Mesenchymal stem cell (in vitro differentiated cells and primary cell): Measurements from ENCODE around the gene SLC2A3.
"Not testable (repeated sequence)": the region's sequence is repeated elsewhere in the genome, so short reads cannot be mapped to it uniquely, and the experiment has no call there.

Experiments
- DNase-seq: peaks from one replicate; pipeline ENCODE4 v3.0.0-alpha.2; 2013
- H2AFZ ChIP-seq: one replicate; pipeline ENCODE4 v1.6.1; 2013; ENCODE audit warnings: low read depth, mild to moderate bottlenecking, control low read depth, inconsistent platforms, low read length, moderate library complexity
- H2AK5ac ChIP-seq: 2 replicates; pipeline ENCODE4 v1.6.1; 2013; ENCODE audit warnings: low read length, moderate library complexity, mild to moderate bottlenecking, inconsistent platforms; ENCODE audit not compliant: severe bottlenecking
- H2BK120ac ChIP-seq: one replicate; pipeline ENCODE4 v1.6.1; 2013; ENCODE audit warnings: low read depth, mild to moderate bottlenecking, inconsistent platforms, low read length, moderate library complexity
- H2BK12ac ChIP-seq, 2 experiments: one replicate each; pipeline ENCODE4 v1.6.1; 2013; ENCODE audit warnings: inconsistent platforms in 2 of 2, low read length in 2 of 2, mild to moderate bottlenecking in 2 of 2, moderate library complexity in 2 of 2, control low read depth in 1 of 2
- H2BK15ac ChIP-seq: one replicate; pipeline ENCODE4 v1.6.1; 2013; ENCODE audit warnings: mild to moderate bottlenecking, low read depth, inconsistent platforms; ENCODE audit not compliant: poor library complexity, severe bottlenecking
- H2BK5ac ChIP-seq: 2 replicates; pipeline ENCODE4 v1.6.1; 2013; ENCODE audit warnings: low read depth, mild to moderate bottlenecking, low read length, control low read depth, inconsistent platforms; ENCODE audit not compliant: poor library complexity, severe bottlenecking
- H3K14ac ChIP-seq, 2 experiments: one replicate each; pipeline ENCODE4 v1.6.1; 2013; ENCODE audit warnings: inconsistent platforms in 2 of 2, low read length in 2 of 2, control low read depth in 1 of 2, mild to moderate bottlenecking in 1 of 2, moderate library complexity in 1 of 2
- H3K18ac ChIP-seq, 2 experiments: one replicate each; pipeline ENCODE4 v1.6.1; 2013; ENCODE audit warnings: inconsistent platforms in 2 of 2, low read length in 2 of 2, control low read depth in 1 of 2, low read depth in 1 of 2, mild to moderate bottlenecking in 1 of 2
- H3K23ac ChIP-seq, 2 experiments: one replicate each; pipeline ENCODE4 v1.6.1; 2013; ENCODE audit warnings: inconsistent platforms in 2 of 2, low read length in 2 of 2, mild to moderate bottlenecking in 2 of 2, moderate library complexity in 2 of 2, control low read depth in 1 of 2
- H3K27ac ChIP-seq: 2 replicates; pipeline ENCODE4 v1.5.1; 2013; ENCODE audit warnings: mild to moderate bottlenecking, moderate library complexity, low read length, control low read depth, inconsistent platforms; ENCODE audit not compliant: poor library complexity, severe bottlenecking
- H3K27me3 ChIP-seq, 2 experiments: 2 replicates each; pipeline versions ENCODE4 v1.6.1 to v1.7.0; 2013; ENCODE audit warnings: low read length in 2 of 2, mild to moderate bottlenecking in 2 of 2, moderate library complexity in 2 of 2, control low read depth in 1 of 2, inconsistent platforms in 1 of 2; ENCODE audit not compliant: control insufficient read depth in 1 of 2, insufficient read depth in 1 of 2
- H3K36me3 ChIP-seq, 2 experiments: 2 replicates each; pipeline versions ENCODE4 v1.6.1 to v1.7.0; 2013; ENCODE audit warnings: low read length in 2 of 2, control low read depth in 1 of 2, inconsistent platforms in 1 of 2, low read depth in 1 of 2, mild to moderate bottlenecking in 1 of 2; ENCODE audit not compliant: insufficient read depth in 2 of 2, control insufficient read depth in 1 of 2
- H3K4ac ChIP-seq, 2 experiments: one replicate each; pipeline ENCODE4 v1.6.1; 2013; ENCODE audit warnings: inconsistent platforms in 2 of 2, low read length in 2 of 2, mild to moderate bottlenecking in 2 of 2, moderate library complexity in 2 of 2, control low read depth in 1 of 2, low read depth in 1 of 2
- H3K4me1 ChIP-seq: 2 replicates; pipeline ENCODE4 v1.6.1; 2013; ENCODE audit warnings: low read depth, low read length, control low read depth; ENCODE audit not compliant: control insufficient read depth, insufficient read depth
- H3K4me2 ChIP-seq: 2 replicates; pipeline ENCODE4 v1.6.1; 2013; ENCODE audit warnings: low read length, mild to moderate bottlenecking, inconsistent platforms; ENCODE audit not compliant: poor library complexity, severe bottlenecking
- H3K4me3 ChIP-seq, 2 experiments: 2 replicates each; pipeline versions ENCODE4 v1.5.1 to v1.7.0; 2013; ENCODE audit warnings: low read length in 2 of 2, mild to moderate bottlenecking in 2 of 2, control low read depth in 1 of 2, low read depth in 1 of 2; ENCODE audit not compliant: insufficient read depth in 1 of 2
- H3K79me1 ChIP-seq: replicated peaks from 2 replicates; pipeline ENCODE4 v1.6.1; 2013; ENCODE audit warnings: mild to moderate bottlenecking, control low read depth, low read length, inconsistent platforms; ENCODE audit not compliant: poor library complexity, severe bottlenecking
- H3K9ac ChIP-seq: 2 replicates; pipeline ENCODE4 v1.7.0; 2013; ENCODE audit warnings: mild to moderate bottlenecking, low read length, moderate library complexity
- H3K9me3 ChIP-seq: 2 replicates; pipeline ENCODE4 v1.7.0; 2013; ENCODE audit warnings: mild to moderate bottlenecking, low read length; ENCODE audit not compliant: control insufficient read depth
- H4K8ac ChIP-seq: one replicate; pipeline ENCODE4 v1.6.1; 2013; ENCODE audit warnings: inconsistent platforms, mild to moderate bottlenecking, low read length, moderate library complexity
- H4K91ac ChIP-seq: one replicate; pipeline ENCODE4 v1.6.1; 2013; ENCODE audit warnings: mild to moderate bottlenecking, low read length, inconsistent platforms
- WGBS: methylation state at CpG from one replicate; pipeline ENCODE4 v1.1.7; 2013; ENCODE audit warnings: mixed read lengths; 5-methylcytosine and 5-hydroxymethylcytosine counted together

Gene SLC2A3

GRCh38 chr12:7934091-7934888 is 1.7 kb downstream of the SLC2A3 start:
- Histone ChIP-seq H3K36me3 (peaks cover 29 to 53% of the 10 kb centered on the region in 2 experiments), H2BK15ac (no peak overlapping the region), H3K4me3 (peak overlapping the region; percentile 62 to 94), H3K4ac (no peak overlapping the region), H2AFZ (no peak overlapping the region), H3K9ac (peak overlapping the region; percentile 99), H3K14ac (no peak overlapping the region), H3K18ac (peak overlapping the region in 1 of 2 experiments; percentile 79), H4K8ac (no peak overlapping the region), H4K91ac (peak overlapping the region; percentile 61), H3K27me3 (no peaks in the 10 kb centered on the region), H3K9me3 (no peaks in the 10 kb centered on the region), H3K27ac (no peak overlapping the region), H3K4me1 (no peaks in the 10 kb centered on the region), H3K23ac (no peak overlapping the region), H2BK120ac (no peak overlapping the region), H2BK12ac (no peak overlapping the region), H2AK5ac (no peak overlapping the region), H3K79me1 (peaks cover 15% of the 10 kb centered on the region), H3K4me2 (peak overlapping the region; percentile 94), H2BK5ac (no peak overlapping the region)
- DNase-seq = peak; percentile 30
- 4% methylated on average over 14 of the region's 14 CpGs for WGBS

GRCh38 chr12:7933255-7933726 is 2.7 kb downstream of the SLC2A3 start:
- Histone ChIP-seq H3K27me3 (no peaks in the 10 kb centered on the region), H3K36me3 (peaks cover 33 to 63% of the 10 kb centered on the region in 2 experiments), H3K18ac (no peak overlapping the region), H3K27ac (peak overlapping the region; percentile 45), H3K23ac (no peak overlapping the region), H3K4ac (no peak overlapping the region), H3K9me3 (no peaks in the 10 kb centered on the region), H2AFZ (no peak overlapping the region), H3K79me1 (peaks cover 18% of the 10 kb centered on the region), H4K8ac (no peak overlapping the region), H3K4me1 (no peaks in the 10 kb centered on the region), H3K9ac (peak overlapping the region; percentile 99), H4K91ac (no peak overlapping the region), H3K4me3 (peak overlapping the region in 1 of 2 experiments; percentile 94), H3K4me2 (peak overlapping the region; percentile 70), H2AK5ac (no peak overlapping the region), H2BK5ac (no peak overlapping the region), H2BK12ac (peak overlapping the region in 1 of 2 experiments; percentile 84), H2BK15ac (no peak overlapping the region), H3K14ac (no peak overlapping the region), H2BK120ac (no peak overlapping the region)
- peak; percentile 96 for DNase-seq
- WGBS = 0% methylated on average over 1 of the region's 7 CpGs

- H3K23ac ChIP-seq, H3K4me1 ChIP-seq, H3K4me2 ChIP-seq, H3K27ac ChIP-seq, H2BK5ac ChIP-seq, H3K9me3 ChIP-seq, DNase-seq, H2BK15ac ChIP-seq, H3K14ac ChIP-seq, H3K4ac ChIP-seq, H2AK5ac ChIP-seq, H4K91ac ChIP-seq, H3K27me3 ChIP-seq, H2AFZ ChIP-seq, H2BK120ac ChIP-seq, H3K18ac ChIP-seq, H4K8ac ChIP-seq: not testable (repeated sequence)
- Histone ChIP-seq H3K4me3 (peak overlapping the region in 1 of 2 experiments; percentile 94), H3K79me1 (peaks cover 20% of the 10 kb centered on the region), H3K9ac (peak overlapping the region; percentile 99), H2BK12ac (peak overlapping the region in 1 of 2 experiments; percentile 54), H3K36me3 (peaks cover 38 to 69% of the 10 kb centered on the region in 2 experiments)
- WGBS = 93% methylated on average over 11 of the region's 11 CpGs
Measured at GRCh38 chr12:7932599-7933240, 3.3 kb downstream of the SLC2A3 start.
